Urinary bladder (tissue), 4 donors: ENCODE results near the gene DPEP2NB. TPM values are rescaled to one million over a fixed set of nuclear protein-coding genes. Genes with fewer than 3 reads are reported as not detected.

Source experiments
- DNase-seq: peaks from one replicate; pipeline ENCODE4 v3.0.0-alpha.2; 2015; ENCODE audit errors: extremely low spot score
- H3K27ac ChIP-seq: one replicate; pipeline ENCODE4 v1.5.1; 2013; ENCODE audit warnings: low read depth, mild to moderate bottlenecking, moderate library complexity
- H3K36me3 ChIP-seq: one replicate; pipeline ENCODE4 v1.6.1; 2013; ENCODE audit warnings: mild to moderate bottlenecking, moderate library complexity; ENCODE audit not compliant: insufficient read depth
- H3K4me1 ChIP-seq: one replicate; pipeline ENCODE4 v1.6.1; 2013; ENCODE audit warnings: mild to moderate bottlenecking, moderate library complexity; ENCODE audit not compliant: insufficient read depth
- H3K4me3 ChIP-seq: one replicate; pipeline ENCODE4 v1.5.1; 2013; ENCODE audit warnings: low read depth, low read length
- WGBS: extraction: QIAGEN DNeasy Blood & Tissue Kit; methylation state at CpG from one replicate; pipeline ENCODE4 v1.1.7; 2013; 5-methylcytosine and 5-hydroxymethylcytosine counted together
- polyA plus RNA-seq: library from polyadenylated mRNA; stranded (reverse); fragments of 200-250 nt; gene quantifications from one replicate; pipeline ENCODE4 v1.2.3, GENCODE V29; 2013
- small RNA-seq: library from RNA; depleted of rRNA; stranded (forward); fragments of <200 nt; gene quantifications from one replicate; pipeline ENCODE3, GENCODE V24; 2014
- total RNA-seq: library from RNA; depleted of rRNA; stranded (reverse); fragments of >200 nt; gene quantifications from one replicate; pipeline ENCODE4 v1.2.3, GENCODE V29; 2014
- donor health status: healthy with polysubstance abuse.
- donor health status: healthy.

The DPEP2NB gene
- total and polyA plus RNA-seq, 2 donors, result not detected

GRCh38 chr16:67967183-67967957 is 48.3 kb downstream of the DPEP2NB start:
- Histone ChIP-seq H3K36me3 (no peaks in the 10 kb centered on the region), H3K4me3 (peak overlapping the region; percentile 84), H3K4me1 (no peaks in the 10 kb centered on the region), H3K27ac (no peak overlapping the region)
- DNase-seq, result no peak
- 3% methylated on average over 18 of the region's 18 CpGs for WGBS

DNA sequence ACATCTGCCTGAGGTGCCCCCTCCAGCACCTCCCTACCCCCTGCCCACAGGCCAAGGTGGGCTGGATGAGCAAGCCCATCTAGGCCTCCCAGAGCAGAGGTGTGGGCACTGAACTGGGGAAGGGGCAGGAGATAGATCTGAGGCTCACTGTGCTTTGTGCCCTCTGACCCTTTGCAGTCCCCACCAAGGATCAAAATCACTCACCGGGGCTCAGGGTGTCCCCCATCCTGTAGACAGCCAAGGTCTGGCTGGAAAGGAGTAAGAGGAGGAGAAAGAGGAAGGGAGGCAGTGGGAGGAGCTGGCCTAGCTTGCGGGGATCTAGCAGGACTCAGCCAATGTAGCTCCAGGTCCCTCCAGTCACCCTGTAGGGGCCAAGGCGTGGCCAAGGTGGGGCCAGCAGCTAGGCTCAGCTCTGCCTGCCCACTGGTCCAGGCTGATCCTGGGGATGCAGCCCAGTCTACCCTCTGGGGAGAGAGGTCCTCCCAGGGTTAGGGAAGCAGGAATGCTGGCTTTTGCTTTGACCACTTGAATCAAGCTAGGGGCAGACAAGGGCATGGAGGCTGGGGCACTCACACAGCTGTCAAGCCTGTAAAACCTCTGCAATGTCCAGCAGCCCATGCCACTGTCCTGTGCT is 49.0 kb downstream of the DPEP2NB start:
- Histone ChIP-seq H3K4me1 (no peaks in the 10 kb centered on the region), H3K27ac (no peak overlapping the region), H3K4me3 (peak overlapping the region; percentile 84), H3K36me3 (no peaks in the 10 kb centered on the region)
- WGBS, result 24% methylated on average over 3 of the region's 3 CpGs
- DNase-seq, result no peak

- WGBS, result 51% methylated on average over 11 of the region's 11 CpGs
- H3K4me1 ChIP-seq, result no peaks in the 10 kb centered on the region
- H3K27ac ChIP-seq, result no peak overlapping the region
- no peaks in the 10 kb centered on the region for H3K36me3 ChIP-seq
- DNase-seq, result no peak
- H3K4me3 ChIP-seq, result no peak overlapping the region
Measured at GRCh38 chr16:67965668-67966548, 49.8 kb downstream of the DPEP2NB start.

- Histone ChIP-seq H3K27ac (no peak overlapping the region), H3K4me3 (no peak overlapping the region), H3K4me1 (no peaks in the 10 kb centered on the region), H3K36me3 (no peaks in the 10 kb centered on the region)
- WGBS, result 83% methylated on average over 6 of the region's 6 CpGs
- DNase-seq, result no peak
Measured at GRCh38 chr16:67964477-67965131, 51.1 kb downstream of the DPEP2NB start.

DNA sequence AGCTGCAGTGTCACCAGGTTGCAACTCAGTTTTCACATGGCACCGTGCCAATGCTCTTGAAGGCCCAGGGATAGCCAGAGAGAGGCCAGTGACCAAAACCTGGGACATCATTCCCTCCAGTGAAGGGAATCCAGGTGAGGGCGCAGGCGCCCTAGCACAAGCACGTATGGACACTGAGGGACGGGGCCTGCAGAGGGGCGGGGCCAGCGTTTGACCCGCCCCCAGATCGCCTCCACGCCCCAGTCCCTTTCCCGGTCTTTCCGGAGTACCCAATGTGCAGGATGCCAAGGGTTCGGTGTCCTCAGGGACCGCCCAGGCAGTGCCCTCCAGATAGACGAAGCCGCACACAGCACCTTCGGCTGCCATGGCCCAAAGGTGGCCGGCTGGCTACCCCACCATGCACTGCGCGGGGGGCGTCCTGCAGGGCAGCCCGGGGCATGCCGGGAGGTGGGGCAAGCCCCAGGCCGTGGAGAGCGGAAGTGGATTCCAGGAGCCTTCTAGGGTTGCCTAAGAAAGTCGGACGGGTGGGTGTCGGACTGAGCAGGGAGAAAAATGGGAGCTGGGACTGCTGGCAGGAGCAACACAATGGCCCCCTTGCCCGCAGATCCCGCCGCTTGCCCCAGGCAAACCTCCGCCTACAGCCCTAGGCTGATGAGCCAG is 51.9 kb downstream of the DPEP2NB start:
- Histone ChIP-seq H3K4me3 (no peak overlapping the region), H3K36me3 (no peaks in the 10 kb centered on the region), H3K27ac (no peak overlapping the region), H3K4me1 (no peaks in the 10 kb centered on the region)
- DNase-seq, result no peak
- 47% methylated on average over 32 of the region's 32 CpGs for WGBS

Small RNAs within 50 kb of the gene (small RNA-seq; reads per million reads assigned to genes)
- gene RNU6-359P, result not detected

Other genes starting within 250 kb of the DPEP2NB start
- 6.0 TPM for gene RANBP10, start 209.4 kb downstream of the DPEP2NB start, total RNA-seq
- 14.1 TPM for gene RANBP10, start 209.4 kb downstream of the DPEP2NB start, polyA plus RNA-seq
- gene TSNAXIP1, start 209.0 kb downstream of the DPEP2NB start, total RNA-seq, result 1.2 TPM
- gene TSNAXIP1, start 209.0 kb downstream of the DPEP2NB start, polyA plus RNA-seq, result 2.0 TPM
- gene THAP11, start 173.6 kb downstream of the DPEP2NB start, total RNA-seq, result 27.2 TPM
- gene THAP11, start 173.6 kb downstream of the DPEP2NB start, polyA plus RNA-seq, result 42.2 TPM
- 70.6 TPM for gene NUTF2, start 169.0 kb downstream of the DPEP2NB start, total RNA-seq
- gene NUTF2, start 169.0 kb downstream of the DPEP2NB start, polyA plus RNA-seq, result 117 TPM
- gene CENPT, start 168.2 kb downstream of the DPEP2NB start, total RNA-seq, result 16.5 TPM
- gene CENPT, start 168.2 kb downstream of the DPEP2NB start, polyA plus RNA-seq, result 49.4 TPM
- 31.8 TPM for gene EDC4, start 142.9 kb downstream of the DPEP2NB start, total RNA-seq
- gene EDC4, start 142.9 kb downstream of the DPEP2NB start, polyA plus RNA-seq, result 43.2 TPM
- not detected for gene NRN1L, start 131.0 kb downstream of the DPEP2NB start, total RNA-seq
- 1.9 TPM for gene NRN1L, start 131.0 kb downstream of the DPEP2NB start, polyA plus RNA-seq
- 9.9 TPM for gene PSKH1, start 122.7 kb downstream of the DPEP2NB start, total RNA-seq
- 39.0 TPM for gene PSKH1, start 122.7 kb downstream of the DPEP2NB start, polyA plus RNA-seq
- not detected for gene CTRL, start 84.0 kb downstream of the DPEP2NB start, total RNA-seq
- gene CTRL, start 84.0 kb downstream of the DPEP2NB start, polyA plus RNA-seq, result 0.91 TPM
- 26.1 TPM for gene PSMB10, start 79.1 kb downstream of the DPEP2NB start, total RNA-seq
- gene PSMB10, start 79.1 kb downstream of the DPEP2NB start, polyA plus RNA-seq, result 74.1 TPM
- gene LCAT, start 71.8 kb downstream of the DPEP2NB start, total RNA-seq, result 10.2 TPM
- 18.5 TPM for gene LCAT, start 71.8 kb downstream of the DPEP2NB start, polyA plus RNA-seq
- gene SLC12A4, start 47.3 kb downstream of the DPEP2NB start, total RNA-seq, result 50.7 TPM
- gene SLC12A4, start 47.3 kb downstream of the DPEP2NB start, polyA plus RNA-seq, result 42.4 TPM
- gene DPEP3, start 35.4 kb downstream of the DPEP2NB start, total RNA-seq, result not detected
- gene DPEP3, start 35.4 kb downstream of the DPEP2NB start, polyA plus RNA-seq, result 0.09 TPM
- 2.3 TPM for gene DPEP2, start 16.4 kb downstream of the DPEP2NB start, total RNA-seq
- 2.5 TPM for gene DPEP2, start 16.4 kb downstream of the DPEP2NB start, polyA plus RNA-seq
- 6.4 TPM for gene DDX28, start 7.3 kb upstream of the DPEP2NB start, total RNA-seq
- gene DDX28, start 7.3 kb upstream of the DPEP2NB start, polyA plus RNA-seq, result 11.5 TPM
- gene DUS2, start 7.4 kb upstream of the DPEP2NB start, total RNA-seq, result 14.7 TPM
- gene DUS2, start 7.4 kb upstream of the DPEP2NB start, polyA plus RNA-seq, result 8.5 TPM
- gene NFATC3, start 69.5 kb upstream of the DPEP2NB start, total RNA-seq, result 27.1 TPM
- 20.2 TPM for gene NFATC3, start 69.5 kb upstream of the DPEP2NB start, polyA plus RNA-seq
- gene ESRP2, start 220.2 kb upstream of the DPEP2NB start, total RNA-seq, result 8.4 TPM
- gene ESRP2, start 220.2 kb upstream of the DPEP2NB start, polyA plus RNA-seq, result 7.1 TPM
- 14.1 TPM for gene PLA2G15, start 229.5 kb upstream of the DPEP2NB start, total RNA-seq
- 12.7 TPM for gene PLA2G15, start 229.5 kb upstream of the DPEP2NB start, polyA plus RNA-seq
- gene SLC7A6, start 248.6 kb upstream of the DPEP2NB start, total RNA-seq, result 16.9 TPM
- gene SLC7A6, start 248.6 kb upstream of the DPEP2NB start, polyA plus RNA-seq, result 14.0 TPM